Keratinocyte (primary cell): Measurements from ENCODE around the gene TIGAR. TPM values are rescaled to one million over a fixed set of nuclear protein-coding genes. Genes with fewer than 3 reads are reported as not detected.

Experiments
- DNase-seq: peaks from one replicate; pipeline ENCODE4 v3.0.0-alpha.2; 2011; ENCODE audit warnings: low read depth, missing footprints, low spot score
- FAIRE-seq: peaks from 2 replicates; lab custom pipeline; 2011; peaks lifted over from hg19 to GRCh38; lab: Jason Lieb, UNC
- H2AFZ ChIP-seq: 2 replicates; pipeline ENCODE4 v1.6.0; 2012; ENCODE audit warnings: low read length, control low read depth, inconsistent platforms; ENCODE audit not compliant: control insufficient read depth
- H3K27ac ChIP-seq: 2 replicates; pipeline ENCODE4 v1.5.1; 2011; ENCODE audit warnings: low read length; ENCODE audit not compliant: control insufficient read depth, insufficient read depth
- H3K27me3 ChIP-seq: 3 replicates; pipeline ENCODE4 v1.6.0; 2011; ENCODE audit warnings: low read length; ENCODE audit not compliant: control insufficient read depth, insufficient read depth; ENCODE audit errors: extremely low read depth
- H3K36me3 ChIP-seq, 2 experiments: 2 replicates in 1 of 2; 3 replicates in 1 of 2; pipeline ENCODE4 v1.5.1; 2011; ENCODE audit warnings: low read length in 2 of 2, mild to moderate bottlenecking in 1 of 2; ENCODE audit not compliant: control insufficient read depth in 2 of 2, insufficient read depth in 2 of 2; ENCODE audit errors: extremely low read depth in 1 of 2
- H3K4me1 ChIP-seq: 3 replicates; pipeline ENCODE4 v1.5.1; 2011; ENCODE audit warnings: low read length; ENCODE audit not compliant: control insufficient read depth, insufficient read depth; ENCODE audit errors: extremely low read depth
- H3K4me2 ChIP-seq: 3 replicates; pipeline ENCODE4 v1.6.0; 2011; ENCODE audit warnings: low read depth, low read length; ENCODE audit not compliant: control insufficient read depth, insufficient read depth; ENCODE audit errors: extremely low read depth
- H3K4me3 ChIP-seq, 3 experiments: fragments of 200-600 bp in 1 of 3; sonication (generic) in 1 of 3; 2 replicates in 2 of 3; 3 replicates in 1 of 3; pipeline ENCODE4 v1.5.1; 2011 to 2016; ENCODE audit warnings: low read length in 3 of 3, mild to moderate bottlenecking in 3 of 3, control low read depth in 2 of 3, inconsistent platforms in 1 of 3, low read depth in 1 of 3, mixed read lengths in 1 of 3, mixed run types in 1 of 3, moderate library complexity in 1 of 3; ENCODE audit not compliant: control insufficient read depth in 2 of 3, insufficient read depth in 2 of 3; ENCODE audit errors: extremely low read depth in 1 of 3
- H3K79me2 ChIP-seq: 2 replicates; pipeline ENCODE4 v1.6.0; 2012; ENCODE audit warnings: low read length; ENCODE audit not compliant: control insufficient read depth, insufficient read depth
- H3K9ac ChIP-seq: 3 replicates; pipeline ENCODE4 v1.6.0; 2011; ENCODE audit warnings: low read length; ENCODE audit not compliant: control insufficient read depth, insufficient read depth; ENCODE audit errors: extremely low read depth
- H3K9me1 ChIP-seq: 3 replicates; pipeline ENCODE4 v1.6.0; 2011; ENCODE audit warnings: low read length; ENCODE audit not compliant: control insufficient read depth, insufficient read depth; ENCODE audit errors: extremely low read depth
- H3K9me3 ChIP-seq: 2 replicates; pipeline ENCODE4 v1.5.1; 2012; ENCODE audit warnings: low read depth, low read length; ENCODE audit not compliant: control insufficient read depth
- H4K20me1 ChIP-seq: 3 replicates; pipeline ENCODE4 v1.6.0; 2011; ENCODE audit warnings: low read length; ENCODE audit not compliant: control insufficient read depth, insufficient read depth; ENCODE audit errors: extremely low read depth
- EZH2 ChIP-seq: IDR thresholded peaks from one replicate; pipeline ENCODE4 v1.6.1; 2012; ENCODE audit warnings: inconsistent platforms, mild to moderate bottlenecking, low read length, moderate library complexity
- dilution Hi-C: fragments of 300-500 bp; cut with MboI; formaldehyde crosslinking; loops from one replicate; pipeline ENCODE4 v1.7.0; 2020; ENCODE audit warnings: low sequenced_read_pairs; ENCODE audit not compliant: extremely low pct_ligation_motif_present
- polyA plus RNA-seq, 5 experiments: library from polyadenylated mRNA; depleted of rRNA in 3 of 5; stranded (reverse) in 3 of 5; stranded (forward) in 1 of 5; unstranded in 1 of 5; fragments of >200 nt; gene quantifications; 1 replicate in 1 of 5; 2 replicates in 3 of 5; 3 replicates in 1 of 5; pipeline versions ENCODE4 v1.2.1 to v1.2.3, GENCODE V29; 2011 to 2012; ENCODE audit warnings: missing spikeins in 2 of 5, low read depth in 1 of 5, low replicate concordance in 1 of 5
- TF ChIP-seq, protein P1 (sequence below), 3 experiments: IDR thresholded peaks in 1 of 3; conservative IDR thresholded peaks in 1 of 3; optimal IDR thresholded peaks in 1 of 3; 2 replicates in 2 of 3; 3 replicates in 1 of 3; pipeline versions ENCODE3 to v1.5.1; 2011; ENCODE audit warnings: low read length in 3 of 3, mild to moderate bottlenecking in 3 of 3, moderate library complexity in 2 of 3, control low read depth in 1 of 3, inconsistent platforms in 1 of 3; ENCODE audit not compliant: insufficient read depth in 2 of 3; ENCODE audit errors: extremely low read depth in 1 of 3

TIGAR gene
- polyA plus RNA-seq, 1 donor (not counting 4 experiments of a cell fraction or from before 2014, with no cell fraction given), result 37.3 TPM

GRCh38 chr12:4346931-4347330 is 25.9 kb downstream of the TIGAR start:
- no peak for TF ChIP-seq EZH2
- TF ChIP-seq, protein P1, sequence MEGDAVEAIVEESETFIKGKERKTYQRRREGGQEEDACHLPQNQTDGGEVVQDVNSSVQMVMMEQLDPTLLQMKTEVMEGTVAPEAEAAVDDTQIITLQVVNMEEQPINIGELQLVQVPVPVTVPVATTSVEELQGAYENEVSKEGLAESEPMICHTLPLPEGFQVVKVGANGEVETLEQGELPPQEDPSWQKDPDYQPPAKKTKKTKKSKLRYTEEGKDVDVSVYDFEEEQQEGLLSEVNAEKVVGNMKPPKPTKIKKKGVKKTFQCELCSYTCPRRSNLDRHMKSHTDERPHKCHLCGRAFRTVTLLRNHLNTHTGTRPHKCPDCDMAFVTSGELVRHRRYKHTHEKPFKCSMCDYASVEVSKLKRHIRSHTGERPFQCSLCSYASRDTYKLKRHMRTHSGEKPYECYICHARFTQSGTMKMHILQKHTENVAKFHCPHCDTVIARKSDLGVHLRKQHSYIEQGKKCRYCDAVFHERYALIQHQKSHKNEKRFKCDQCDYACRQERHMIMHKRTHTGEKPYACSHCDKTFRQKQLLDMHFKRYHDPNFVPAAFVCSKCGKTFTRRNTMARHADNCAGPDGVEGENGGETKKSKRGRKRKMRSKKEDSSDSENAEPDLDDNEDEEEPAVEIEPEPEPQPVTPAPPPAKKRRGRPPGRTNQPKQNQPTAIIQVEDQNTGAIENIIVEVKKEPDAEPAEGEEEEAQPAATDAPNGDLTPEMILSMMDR (optimal IDR thresholded peaks at IDR 0.05 in 1 of 3, IDR thresholded peaks at IDR 0.05 in 1 of 3, conservative IDR thresholded peaks at IDR 0.05 in 1 of 3; ENCODE audit: extremely low read depth in 1 of 3, insufficient read depth in 2 of 3, low read length in 3 of 3), result no peak
- no peaks in the 10 kb centered on the region for H3K27me3 ChIP-seq
- no peak overlapping the region for H2AFZ ChIP-seq
- no peaks in the 10 kb centered on the region for H3K4me1 ChIP-seq
- dilution Hi-C loops, result no loop called here
- H3K4me3 ChIP-seq, result no peak overlapping the region
- H3K9me3 ChIP-seq, result no peaks in the 10 kb centered on the region
- no peak overlapping the region for H3K4me2 ChIP-seq
- no peak overlapping the region for H3K9ac ChIP-seq
- peaks cover 1% of the 10 kb centered on the region for H3K79me2 ChIP-seq
- H3K27ac ChIP-seq, result no peak overlapping the region
- no peak for DNase-seq
- H3K9me1 ChIP-seq, result no peaks in the 10 kb centered on the region
- no peaks in the 10 kb centered on the region for H4K20me1 ChIP-seq
- no peak for FAIRE-seq
- H3K36me3 ChIP-seq, result peaks cover 8 to 9% of the 10 kb centered on the region in 2 experiments

DNA sequence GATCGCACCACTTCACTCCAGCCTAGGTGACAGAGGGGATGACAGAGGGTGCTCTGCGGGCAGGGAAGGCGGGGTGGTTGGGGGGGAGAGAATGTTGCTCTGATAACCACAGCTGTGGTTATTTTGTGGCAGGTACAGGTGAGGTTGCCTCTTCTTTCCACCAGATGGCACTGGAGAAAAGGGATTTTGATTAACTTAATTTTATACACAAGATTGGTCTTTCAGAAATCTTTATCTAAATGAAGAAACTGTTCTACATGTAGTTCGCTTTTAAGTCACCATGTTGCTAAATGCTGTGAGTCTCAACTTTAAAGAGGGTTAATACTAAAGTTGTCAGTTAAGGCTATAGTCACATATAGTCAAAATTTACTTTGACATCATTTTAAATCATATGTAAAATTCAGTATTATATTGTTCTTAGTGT is 32.8 kb downstream of the TIGAR start:
- dilution Hi-C loops, result no loop called here
- Histone ChIP-seq H3K27ac (no peak overlapping the region), H3K79me2 (no peaks in the 10 kb centered on the region), H4K20me1 (no peaks in the 10 kb centered on the region), H3K27me3 (no peaks in the 10 kb centered on the region), H3K9me3 (no peaks in the 10 kb centered on the region), H3K4me1 (no peaks in the 10 kb centered on the region), H3K9me1 (no peaks in the 10 kb centered on the region), H3K4me3 (no peak overlapping the region), H3K9ac (no peak overlapping the region), H2AFZ (no peak overlapping the region), H3K4me2 (no peak overlapping the region), H3K36me3 (peaks cover 9 to 10% of the 10 kb centered on the region in 2 experiments)
- no peak for TF ChIP-seq EZH2
- TF ChIP-seq, protein P1 (optimal IDR thresholded peaks at IDR 0.05 in 1 of 3, IDR thresholded peaks at IDR 0.05 in 1 of 3, conservative IDR thresholded peaks at IDR 0.05 in 1 of 3; ENCODE audit: extremely low read depth in 1 of 3, insufficient read depth in 2 of 3, low read length in 3 of 3), result peak; percentile 38 to 50 (median 46)
- DNase-seq (no peak), FAIRE-seq (no peak)
